Measurements from ENCODE around the gene ZC3H7A. TPM values are rescaled to one million over a fixed set of nuclear protein-coding genes. Genes with fewer than 3 reads are reported as not detected.

The ZC3H7A gene
- total and polyA plus RNA-seq, 2 of the 13 experiments (the other 11 are each of a cell fraction or from before 2014, with no cell fraction given) = 29.2 to 36.8 TPM

DNA sequence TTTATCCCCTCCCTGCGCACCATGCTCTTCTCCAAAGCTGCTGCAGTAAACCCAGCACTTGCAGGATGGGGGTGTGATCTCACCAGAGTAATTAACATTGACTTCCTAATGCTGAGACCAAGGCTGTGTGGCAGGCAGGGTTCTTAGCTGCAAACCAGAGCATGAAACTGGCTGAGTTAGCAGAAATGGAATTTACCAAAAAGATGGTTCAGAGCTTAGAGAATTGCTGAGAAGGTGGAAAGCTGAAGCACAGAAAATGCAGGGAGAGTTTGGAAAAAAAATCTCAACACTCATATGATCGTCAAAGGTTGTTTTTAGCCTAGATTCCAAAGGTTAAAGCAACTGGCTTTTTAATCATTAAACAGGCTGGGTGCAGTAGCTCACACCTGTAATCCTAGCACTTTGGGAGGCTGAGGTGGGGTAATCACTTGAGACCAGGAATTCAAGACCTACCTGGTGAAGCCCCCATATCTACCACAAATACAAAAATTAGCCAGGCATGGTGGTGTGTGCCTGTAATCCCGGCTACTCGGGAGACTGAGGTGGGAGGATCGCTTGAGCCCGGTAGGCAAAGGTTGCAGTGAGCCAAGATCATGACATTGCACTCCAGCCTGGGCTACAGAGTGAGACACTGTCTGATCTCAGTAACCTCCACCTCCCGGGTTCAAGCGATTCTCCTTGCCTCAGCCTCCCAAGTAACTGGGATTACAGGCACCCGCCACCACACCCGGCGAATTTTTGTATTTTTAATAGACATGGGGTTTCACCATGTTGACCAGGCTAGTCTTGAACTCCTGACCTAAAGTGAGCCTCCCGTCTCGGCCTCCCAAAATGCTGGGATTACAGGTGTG lies 48.4 kb downstream of the ZC3H7A start (continued):
- TF ChIP-seq ZNF816 (CRISPR knock-in tag; IDR thresholded peaks at IDR 0.05; ENCODE audit: borderline replicate concordance) = peak; percentile 90
- no peak for TF ChIP-seq ZNF468 (CRISPR knock-in tag; IDR thresholded peaks at IDR 0.05)
- TF ChIP-seq, protein P1, sequence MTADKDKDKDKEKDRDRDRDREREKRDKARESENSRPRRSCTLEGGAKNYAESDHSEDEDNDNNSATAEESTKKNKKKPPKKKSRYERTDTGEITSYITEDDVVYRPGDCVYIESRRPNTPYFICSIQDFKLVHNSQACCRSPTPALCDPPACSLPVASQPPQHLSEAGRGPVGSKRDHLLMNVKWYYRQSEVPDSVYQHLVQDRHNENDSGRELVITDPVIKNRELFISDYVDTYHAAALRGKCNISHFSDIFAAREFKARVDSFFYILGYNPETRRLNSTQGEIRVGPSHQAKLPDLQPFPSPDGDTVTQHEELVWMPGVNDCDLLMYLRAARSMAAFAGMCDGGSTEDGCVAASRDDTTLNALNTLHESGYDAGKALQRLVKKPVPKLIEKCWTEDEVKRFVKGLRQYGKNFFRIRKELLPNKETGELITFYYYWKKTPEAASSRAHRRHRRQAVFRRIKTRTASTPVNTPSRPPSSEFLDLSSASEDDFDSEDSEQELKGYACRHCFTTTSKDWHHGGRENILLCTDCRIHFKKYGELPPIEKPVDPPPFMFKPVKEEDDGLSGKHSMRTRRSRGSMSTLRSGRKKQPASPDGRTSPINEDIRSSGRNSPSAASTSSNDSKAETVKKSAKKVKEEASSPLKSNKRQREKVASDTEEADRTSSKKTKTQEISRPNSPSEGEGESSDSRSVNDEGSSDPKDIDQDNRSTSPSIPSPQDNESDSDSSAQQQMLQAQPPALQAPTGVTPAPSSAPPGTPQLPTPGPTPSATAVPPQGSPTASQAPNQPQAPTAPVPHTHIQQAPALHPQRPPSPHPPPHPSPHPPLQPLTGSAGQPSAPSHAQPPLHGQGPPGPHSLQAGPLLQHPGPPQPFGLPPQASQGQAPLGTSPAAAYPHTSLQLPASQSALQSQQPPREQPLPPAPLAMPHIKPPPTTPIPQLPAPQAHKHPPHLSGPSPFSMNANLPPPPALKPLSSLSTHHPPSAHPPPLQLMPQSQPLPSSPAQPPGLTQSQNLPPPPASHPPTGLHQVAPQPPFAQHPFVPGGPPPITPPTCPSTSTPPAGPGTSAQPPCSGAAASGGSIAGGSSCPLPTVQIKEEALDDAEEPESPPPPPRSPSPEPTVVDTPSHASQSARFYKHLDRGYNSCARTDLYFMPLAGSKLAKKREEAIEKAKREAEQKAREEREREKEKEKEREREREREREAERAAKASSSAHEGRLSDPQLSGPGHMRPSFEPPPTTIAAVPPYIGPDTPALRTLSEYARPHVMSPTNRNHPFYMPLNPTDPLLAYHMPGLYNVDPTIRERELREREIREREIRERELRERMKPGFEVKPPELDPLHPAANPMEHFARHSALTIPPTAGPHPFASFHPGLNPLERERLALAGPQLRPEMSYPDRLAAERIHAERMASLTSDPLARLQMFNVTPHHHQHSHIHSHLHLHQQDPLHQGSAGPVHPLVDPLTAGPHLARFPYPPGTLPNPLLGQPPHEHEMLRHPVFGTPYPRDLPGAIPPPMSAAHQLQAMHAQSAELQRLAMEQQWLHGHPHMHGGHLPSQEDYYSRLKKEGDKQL (CRISPR knock-in tag; IDR thresholded peaks at IDR 0.05; ENCODE audit: low read depth) = no peak
- TF ChIP-seq, protein P2, sequence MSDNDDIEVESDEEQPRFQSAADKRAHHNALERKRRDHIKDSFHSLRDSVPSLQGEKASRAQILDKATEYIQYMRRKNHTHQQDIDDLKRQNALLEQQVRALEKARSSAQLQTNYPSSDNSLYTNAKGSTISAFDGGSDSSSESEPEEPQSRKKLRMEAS (IDR thresholded peaks at IDR 0.05) = 0 out of 2 replicates have a peak, but pooled peaks have one; percentile 17
- no peak for TF ChIP-seq ESRRA (CRISPR knock-in tag; IDR thresholded peaks at IDR 0.05; ENCODE audit: low read depth)
- TF ChIP-seq, protein P3, sequence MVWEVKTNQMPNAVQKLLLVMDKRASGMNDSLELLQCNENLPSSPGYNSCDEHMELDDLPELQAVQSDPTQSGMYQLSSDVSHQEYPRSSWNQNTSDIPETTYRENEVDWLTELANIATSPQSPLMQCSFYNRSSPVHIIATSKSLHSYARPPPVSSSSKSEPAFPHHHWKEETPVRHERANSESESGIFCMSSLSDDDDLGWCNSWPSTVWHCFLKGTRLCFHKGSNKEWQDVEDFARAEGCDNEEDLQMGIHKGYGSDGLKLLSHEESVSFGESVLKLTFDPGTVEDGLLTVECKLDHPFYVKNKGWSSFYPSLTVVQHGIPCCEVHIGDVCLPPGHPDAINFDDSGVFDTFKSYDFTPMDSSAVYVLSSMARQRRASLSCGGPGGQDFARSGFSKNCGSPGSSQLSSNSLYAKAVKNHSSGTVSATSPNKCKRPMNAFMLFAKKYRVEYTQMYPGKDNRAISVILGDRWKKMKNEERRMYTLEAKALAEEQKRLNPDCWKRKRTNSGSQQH (CRISPR knock-in tag; IDR thresholded peaks at IDR 0.05; ENCODE audit: low read depth) = peak; percentile 17; the same call in 1 of the 2 replicates
- TF ChIP-seq MAZ (IDR thresholded peaks at IDR 0.05; ENCODE audit: borderline replicate concordance, low read depth, low read length) = no peak
- no peak for TF ChIP-seq MAZ (CRISPR knock-in tag; IDR thresholded peaks at IDR 0.05; ENCODE audit: low read depth)
- TF ChIP-seq, protein P4, sequence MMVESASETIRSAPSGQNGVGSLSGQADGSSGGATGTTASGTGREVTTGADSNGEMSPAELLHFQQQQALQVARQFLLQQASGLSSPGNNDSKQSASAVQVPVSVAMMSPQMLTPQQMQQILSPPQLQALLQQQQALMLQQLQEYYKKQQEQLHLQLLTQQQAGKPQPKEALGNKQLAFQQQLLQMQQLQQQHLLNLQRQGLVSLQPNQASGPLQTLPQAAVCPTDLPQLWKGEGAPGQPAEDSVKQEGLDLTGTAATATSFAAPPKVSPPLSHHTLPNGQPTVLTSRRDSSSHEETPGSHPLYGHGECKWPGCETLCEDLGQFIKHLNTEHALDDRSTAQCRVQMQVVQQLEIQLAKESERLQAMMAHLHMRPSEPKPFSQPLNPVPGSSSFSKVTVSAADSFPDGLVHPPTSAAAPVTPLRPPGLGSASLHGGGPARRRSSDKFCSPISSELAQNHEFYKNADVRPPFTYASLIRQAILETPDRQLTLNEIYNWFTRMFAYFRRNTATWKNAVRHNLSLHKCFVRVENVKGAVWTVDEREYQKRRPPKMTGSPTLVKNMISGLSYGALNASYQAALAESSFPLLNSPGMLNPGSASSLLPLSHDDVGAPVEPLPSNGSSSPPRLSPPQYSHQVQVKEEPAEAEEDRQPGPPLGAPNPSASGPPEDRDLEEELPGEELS (CRISPR knock-in tag; IDR thresholded peaks at IDR 0.05) = peak; percentile 75
- TF ChIP-seq, protein P5, sequence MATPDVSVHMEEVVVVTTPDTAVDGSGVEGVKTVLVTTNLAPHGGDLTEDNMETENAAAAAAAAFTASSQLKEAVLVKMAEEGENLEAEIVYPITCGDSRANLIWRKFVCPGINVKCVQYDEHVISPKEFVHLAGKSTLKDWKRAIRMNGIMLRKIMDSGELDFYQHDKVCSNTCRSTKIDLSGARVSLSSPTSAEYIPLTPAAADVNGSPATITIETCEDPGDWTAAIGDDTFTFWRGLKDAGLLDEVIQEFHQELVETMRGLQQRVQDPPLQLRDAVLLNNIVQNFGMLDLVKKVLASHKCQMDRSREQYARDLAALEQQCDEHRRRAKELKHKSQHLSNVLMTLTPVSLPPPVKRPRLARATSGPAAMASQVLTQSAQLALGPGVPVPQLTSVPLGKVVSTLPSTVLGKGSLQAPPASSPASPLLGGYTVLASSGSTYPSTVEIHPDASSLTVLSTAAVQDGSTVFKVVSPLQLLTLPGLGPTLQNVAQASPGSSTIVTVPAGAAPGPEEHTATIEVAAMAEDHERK (CRISPR knock-in tag; IDR thresholded peaks at IDR 0.05; ENCODE audit: low read depth) = peak; percentile 20; the same call in 1 of the 2 replicates
- TF ChIP-seq, protein P6, sequence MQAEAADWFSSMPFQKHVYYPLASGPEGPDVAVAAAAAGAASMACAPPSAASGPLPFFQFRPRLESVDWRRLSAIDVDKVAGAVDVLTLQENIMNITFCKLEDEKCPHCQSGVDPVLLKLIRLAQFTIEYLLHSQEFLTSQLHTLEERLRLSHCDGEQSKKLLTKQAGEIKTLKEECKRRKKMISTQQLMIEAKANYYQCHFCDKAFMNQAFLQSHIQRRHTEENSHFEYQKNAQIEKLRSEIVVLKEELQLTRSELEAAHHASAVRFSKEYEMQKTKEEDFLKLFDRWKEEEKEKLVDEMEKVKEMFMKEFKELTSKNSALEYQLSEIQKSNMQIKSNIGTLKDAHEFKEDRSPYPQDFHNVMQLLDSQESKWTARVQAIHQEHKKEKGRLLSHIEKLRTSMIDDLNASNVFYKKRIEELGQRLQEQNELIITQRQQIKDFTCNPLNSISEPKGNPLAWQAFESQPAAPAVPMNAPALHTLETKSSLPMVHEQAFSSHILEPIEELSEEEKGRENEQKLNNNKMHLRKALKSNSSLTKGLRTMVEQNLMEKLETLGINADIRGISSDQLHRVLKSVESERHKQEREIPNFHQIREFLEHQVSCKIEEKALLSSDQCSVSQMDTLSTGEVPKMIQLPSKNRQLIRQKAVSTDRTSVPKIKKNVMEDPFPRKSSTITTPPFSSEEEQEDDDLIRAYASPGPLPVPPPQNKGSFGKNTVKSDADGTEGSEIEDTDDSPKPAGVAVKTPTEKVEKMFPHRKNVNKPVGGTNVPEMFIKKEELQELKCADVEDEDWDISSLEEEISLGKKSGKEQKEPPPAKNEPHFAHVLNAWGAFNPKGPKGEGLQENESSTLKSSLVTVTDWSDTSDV (CRISPR knock-in tag; IDR thresholded peaks at IDR 0.05) = no peak
- TF ChIP-seq, protein P7, sequence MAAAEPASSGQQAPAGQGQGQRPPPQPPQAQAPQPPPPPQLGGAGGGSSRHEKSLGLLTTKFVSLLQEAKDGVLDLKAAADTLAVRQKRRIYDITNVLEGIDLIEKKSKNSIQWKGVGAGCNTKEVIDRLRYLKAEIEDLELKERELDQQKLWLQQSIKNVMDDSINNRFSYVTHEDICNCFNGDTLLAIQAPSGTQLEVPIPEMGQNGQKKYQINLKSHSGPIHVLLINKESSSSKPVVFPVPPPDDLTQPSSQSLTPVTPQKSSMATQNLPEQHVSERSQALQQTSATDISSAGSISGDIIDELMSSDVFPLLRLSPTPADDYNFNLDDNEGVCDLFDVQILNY (CRISPR knock-in tag; conservative IDR thresholded peaks at IDR 0.05) = no peak

All from HepG2 (cell line).